H9 (cell line): ENCODE measurements around the gene SH3TC1. TPM values are rescaled to one million over a fixed set of nuclear protein-coding genes. Genes with fewer than 3 reads are reported as not detected.

Experiments
- DNase-seq: peaks from one replicate; pipeline ENCODE4 v3.0.0-alpha.2; 2017
- H2AFZ ChIP-seq: one replicate; pipeline ENCODE4 v1.6.1; 2013; ENCODE audit warnings: mild to moderate bottlenecking, low read length, control low read depth, moderate library complexity
- H2AK5ac ChIP-seq: 2 replicates; pipeline ENCODE4 v1.6.1; 2013; ENCODE audit warnings: low read length, control low read depth, mixed read lengths; ENCODE audit not compliant: insufficient read length
- H2BK120ac ChIP-seq: one replicate; pipeline ENCODE4 v1.6.1; 2013; ENCODE audit warnings: low read depth, mild to moderate bottlenecking, low read length, control low read depth, inconsistent platforms; ENCODE audit not compliant: poor library complexity, severe bottlenecking
- H2BK12ac ChIP-seq: 2 replicates; pipeline ENCODE4 v1.6.1; 2013; ENCODE audit warnings: low read length, control low read depth, mixed read lengths, low read depth; ENCODE audit not compliant: insufficient read length
- H2BK15ac ChIP-seq: 2 replicates; pipeline ENCODE4 v1.6.1; 2013; ENCODE audit warnings: low read depth, low read length, control low read depth
- H2BK20ac ChIP-seq: one replicate; pipeline ENCODE4 v1.6.1; 2013; ENCODE audit warnings: low read depth, mild to moderate bottlenecking, low read length, control low read depth, inconsistent platforms; ENCODE audit not compliant: poor library complexity, severe bottlenecking
- H2BK5ac ChIP-seq: 2 replicates; pipeline ENCODE4 v1.6.1; 2013; ENCODE audit warnings: low read length, control low read depth, mixed read lengths; ENCODE audit not compliant: insufficient read length
- H3K14ac ChIP-seq: 2 replicates; pipeline ENCODE4 v1.6.1; 2013; ENCODE audit warnings: low read length, control low read depth; ENCODE audit not compliant: insufficient read depth
- H3K18ac ChIP-seq: 2 replicates; pipeline ENCODE4 v1.6.1; 2013; ENCODE audit warnings: low read depth, mild to moderate bottlenecking, mixed read lengths, low read length, control low read depth; ENCODE audit not compliant: insufficient read length
- H3K23ac ChIP-seq: 2 replicates; pipeline ENCODE4 v1.6.1; 2013; ENCODE audit warnings: low read length, control low read depth, mixed read lengths, low read depth; ENCODE audit not compliant: insufficient read length
- H3K23me2 ChIP-seq: 2 replicates; pipeline ENCODE4 v1.6.1; 2013; ENCODE audit warnings: low read depth, mild to moderate bottlenecking, mixed read lengths, low read length, control low read depth; ENCODE audit not compliant: insufficient read length, poor library complexity, severe bottlenecking
- H3K27ac ChIP-seq: 2 replicates; pipeline ENCODE4 v1.5.1; 2013; ENCODE audit warnings: low read length, control low read depth, mixed read lengths, low read depth; ENCODE audit not compliant: insufficient read length
- H3K27me3 ChIP-seq: 2 replicates; pipeline ENCODE4 v1.6.1; 2013; ENCODE audit warnings: low read length, control low read depth, inconsistent platforms; ENCODE audit not compliant: insufficient read depth
- H3K4ac ChIP-seq: 2 replicates; pipeline ENCODE4 v1.6.1; 2013; ENCODE audit warnings: low read depth, mild to moderate bottlenecking, control low read depth, inconsistent platforms, low read length, moderate library complexity
- H3K4me1 ChIP-seq: 2 replicates; pipeline ENCODE4 v1.6.1; 2013; ENCODE audit warnings: low read length, control low read depth, inconsistent platforms; ENCODE audit not compliant: insufficient read depth
- H3K4me2 ChIP-seq: 2 replicates; pipeline ENCODE4 v1.6.1; 2013; ENCODE audit warnings: low read length, control low read depth, mixed read lengths; ENCODE audit not compliant: insufficient read length, insufficient read depth
- H3K56ac ChIP-seq: 2 replicates; pipeline ENCODE4 v1.6.1; 2013; ENCODE audit warnings: low read depth, mild to moderate bottlenecking, mixed read lengths, low read length, control low read depth; ENCODE audit not compliant: insufficient read length
- H3K79me1 ChIP-seq: 2 replicates; pipeline ENCODE4 v1.6.1; 2013; ENCODE audit warnings: low read depth, mild to moderate bottlenecking, moderate library complexity, low read length, control low read depth, inconsistent platforms; ENCODE audit not compliant: insufficient read depth, poor library complexity, severe bottlenecking
- H3K79me2 ChIP-seq: 2 replicates; pipeline ENCODE4 v1.6.1; 2013; ENCODE audit warnings: low read length, control low read depth, inconsistent platforms; ENCODE audit not compliant: insufficient read depth
- H3K9ac ChIP-seq: 2 replicates; pipeline ENCODE4 v1.6.1; 2013; ENCODE audit warnings: low read length, control low read depth, mixed read lengths; ENCODE audit not compliant: insufficient read length; ENCODE audit errors: extremely low read depth
- H3K9me3 ChIP-seq: one replicate; pipeline ENCODE4 v1.6.1; 2013; ENCODE audit warnings: low read depth, low read length, inconsistent platforms; ENCODE audit not compliant: control insufficient read depth
- H3T11ph ChIP-seq: one replicate; pipeline ENCODE4 v1.6.1; 2013; ENCODE audit warnings: mild to moderate bottlenecking, low read length, control low read depth, inconsistent platforms
- H4K20me1 ChIP-seq: one replicate; pipeline ENCODE4 v1.6.1; 2013; ENCODE audit not compliant: control insufficient read depth, insufficient read length, insufficient read depth
- H4K5ac ChIP-seq: 2 replicates; pipeline ENCODE4 v1.6.1; 2013; ENCODE audit warnings: low read depth, mild to moderate bottlenecking, mixed read lengths, low read length, control low read depth; ENCODE audit not compliant: insufficient read length
- H4K8ac ChIP-seq: replicated peaks from 2 replicates; pipeline ENCODE4 v1.6.1; 2013; ENCODE audit warnings: low read length, control low read depth, mixed read lengths, low read depth; ENCODE audit not compliant: insufficient read length
- H4K91ac ChIP-seq: 2 replicates; pipeline ENCODE4 v1.6.1; 2013; ENCODE audit warnings: low read depth, mild to moderate bottlenecking, moderate library complexity, mixed read lengths, low read length, control low read depth; ENCODE audit not compliant: insufficient read length
- H3K27ac Mint-ChIP-seq, 3 experiments: 2 replicates in 2 of 3; 3 replicates in 1 of 3; pipeline ENCODE4 v1.8.0; 2020 to 2021; ENCODE audit warnings: mixed read lengths in 3 of 3, mild to moderate bottlenecking in 1 of 3, moderate library complexity in 1 of 3
- H3K27me3 Mint-ChIP-seq: 2 replicates; pipeline ENCODE4 v1.8.0; 2021; ENCODE audit warnings: low read depth, mild to moderate bottlenecking, moderate library complexity, mixed read lengths
- H3K36me3 Mint-ChIP-seq, 3 experiments: 2 replicates in 2 of 3; 3 replicates in 1 of 3; pipeline ENCODE4 v1.8.0; 2020 to 2021; ENCODE audit warnings: low read depth in 3 of 3, mixed read lengths in 3 of 3; ENCODE audit not compliant: insufficient read depth in 1 of 3
- H3K4me1 Mint-ChIP-seq, 2 experiments: 2 replicates each; pipeline ENCODE4 v1.8.0; 2020; ENCODE audit warnings: mixed read lengths in 2 of 2
- H3K4me3 Mint-ChIP-seq, 2 experiments: 2 replicates in 1 of 2; 3 replicates in 1 of 2; pipeline ENCODE4 v1.8.0; 2020 to 2021; ENCODE audit warnings: mild to moderate bottlenecking in 2 of 2, mixed read lengths in 2 of 2, moderate library complexity in 1 of 2
- H3K9me3 Mint-ChIP-seq, 2 experiments: 2 replicates in 1 of 2; 3 replicates in 1 of 2; pipeline ENCODE4 v1.8.0; 2020; ENCODE audit warnings: mild to moderate bottlenecking in 2 of 2, mixed read lengths in 2 of 2, moderate library complexity in 1 of 2
- WGBS: extraction: QIAGEN DNeasy Blood & Tissue Kit; methylation state at CpG from one replicate; pipeline ENCODE4 v1.1.7; 2013; ENCODE audit warnings: missing lambda C conversion rate, low lambda C conversion rate, mixed read lengths; ENCODE audit not compliant: insufficient read length; ENCODE audit errors: extremely low coverage; 5-methylcytosine and 5-hydroxymethylcytosine counted together
- total RNA-seq: library from RNA; stranded (reverse); gene quantifications from 2 replicates; pipeline ENCODE4 v1.2.1, GENCODE V29; 2021
- TF ChIP-seq, protein P1 (sequence below): fragments of 200-600 bp; sonication (generic); conservative IDR thresholded peaks from 3 replicates; pipeline ENCODE4 v1.8.0; 2021; ENCODE audit warnings: antibody characterized with exemption, mild to moderate bottlenecking

The SH3TC1 gene
- total RNA-seq, 1 experiment from 2014 or later = 0.74 TPM

DNA sequence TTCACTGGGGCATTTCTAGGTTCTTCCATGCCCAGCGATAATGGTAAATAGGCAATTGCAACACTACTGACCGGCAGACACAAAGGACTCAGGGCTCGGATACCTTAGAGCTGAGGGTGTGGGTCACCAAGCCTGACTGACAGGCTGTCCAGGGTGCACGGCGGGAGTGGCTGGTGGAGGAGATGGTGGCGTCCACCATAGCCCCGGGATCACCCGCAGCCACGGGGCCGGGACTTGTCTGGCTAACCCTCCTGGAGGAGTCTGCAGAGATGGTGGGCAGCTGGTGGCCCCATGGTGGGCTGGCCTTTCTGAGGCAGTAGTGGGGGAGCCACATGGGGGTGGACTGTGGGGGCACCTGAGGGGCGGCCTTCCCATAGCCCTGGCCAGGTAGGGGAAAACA is 28.7 kb upstream of the SH3TC1 start:
- no peak overlapping the region for H3K9ac ChIP-seq
- no peaks in the 10 kb centered on the region for H3K79me2 ChIP-seq
- H2BK15ac ChIP-seq = no peak overlapping the region
- H3K9me3 Mint-ChIP-seq = peaks cover 13 to 17% of the 10 kb centered on the region in 2 experiments
- no peaks in the 10 kb centered on the region for H4K20me1 ChIP-seq
- H3K4me1 ChIP-seq = no peaks in the 10 kb centered on the region
- no peak overlapping the region; a peak in 1 of 7 replicates for H3K27ac Mint-ChIP-seq
- no peak overlapping the region for H3K4me2 ChIP-seq
- H2AK5ac ChIP-seq = no peak overlapping the region
- peaks cover 18% of the 10 kb centered on the region for H3K27me3 Mint-ChIP-seq
- no peak overlapping the region for H4K91ac ChIP-seq
- H2BK12ac ChIP-seq = no peak overlapping the region
- H3K4me1 Mint-ChIP-seq = no peaks in the 10 kb centered on the region
- H2BK120ac ChIP-seq = no peak overlapping the region
- no peak overlapping the region for H2BK20ac ChIP-seq
- no peak overlapping the region for H3K14ac ChIP-seq
- TF ChIP-seq, protein P1, sequence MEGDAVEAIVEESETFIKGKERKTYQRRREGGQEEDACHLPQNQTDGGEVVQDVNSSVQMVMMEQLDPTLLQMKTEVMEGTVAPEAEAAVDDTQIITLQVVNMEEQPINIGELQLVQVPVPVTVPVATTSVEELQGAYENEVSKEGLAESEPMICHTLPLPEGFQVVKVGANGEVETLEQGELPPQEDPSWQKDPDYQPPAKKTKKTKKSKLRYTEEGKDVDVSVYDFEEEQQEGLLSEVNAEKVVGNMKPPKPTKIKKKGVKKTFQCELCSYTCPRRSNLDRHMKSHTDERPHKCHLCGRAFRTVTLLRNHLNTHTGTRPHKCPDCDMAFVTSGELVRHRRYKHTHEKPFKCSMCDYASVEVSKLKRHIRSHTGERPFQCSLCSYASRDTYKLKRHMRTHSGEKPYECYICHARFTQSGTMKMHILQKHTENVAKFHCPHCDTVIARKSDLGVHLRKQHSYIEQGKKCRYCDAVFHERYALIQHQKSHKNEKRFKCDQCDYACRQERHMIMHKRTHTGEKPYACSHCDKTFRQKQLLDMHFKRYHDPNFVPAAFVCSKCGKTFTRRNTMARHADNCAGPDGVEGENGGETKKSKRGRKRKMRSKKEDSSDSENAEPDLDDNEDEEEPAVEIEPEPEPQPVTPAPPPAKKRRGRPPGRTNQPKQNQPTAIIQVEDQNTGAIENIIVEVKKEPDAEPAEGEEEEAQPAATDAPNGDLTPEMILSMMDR = no peak
- H3K4me3 Mint-ChIP-seq = no peak overlapping the region
- DNase-seq = no peak
- H2BK5ac ChIP-seq = no peak overlapping the region
- H2AFZ ChIP-seq = no peak overlapping the region
- no peak overlapping the region for H3T11ph ChIP-seq
- no peak overlapping the region for H3K56ac ChIP-seq
- H3K79me1 ChIP-seq = no peaks in the 10 kb centered on the region
- H4K5ac ChIP-seq = no peak overlapping the region
- H3K4ac ChIP-seq = no peak overlapping the region
- no peak overlapping the region for H3K27ac ChIP-seq
- H3K36me3 Mint-ChIP-seq = peaks cover 0 to 5% (median 4%) of the 10 kb centered on the region in 3 experiments; a peak in 2 of 7 replicates
- WGBS = no CpG with 5 or more reads among the region's 11 CpGs
- no peaks in the 10 kb centered on the region for H3K23me2 ChIP-seq
- H3K18ac ChIP-seq = no peak overlapping the region
- no peaks in the 10 kb centered on the region for H3K27me3 ChIP-seq
- H3K9me3 ChIP-seq = peaks cover 5% of the 10 kb centered on the region
- no peak overlapping the region for H3K23ac ChIP-seq
- no peak overlapping the region for H4K8ac ChIP-seq
